GM21515 (cell line): Measurements from ENCODE around the gene FUZ.

Experiments used
- ATAC-seq: cut with Tn5 transposase; IDR thresholded peaks from one replicate; pipeline ENCODE4 v1.9.1; 2021; ENCODE audit not compliant: unreplicated experiment

FUZ gene

DNA sequence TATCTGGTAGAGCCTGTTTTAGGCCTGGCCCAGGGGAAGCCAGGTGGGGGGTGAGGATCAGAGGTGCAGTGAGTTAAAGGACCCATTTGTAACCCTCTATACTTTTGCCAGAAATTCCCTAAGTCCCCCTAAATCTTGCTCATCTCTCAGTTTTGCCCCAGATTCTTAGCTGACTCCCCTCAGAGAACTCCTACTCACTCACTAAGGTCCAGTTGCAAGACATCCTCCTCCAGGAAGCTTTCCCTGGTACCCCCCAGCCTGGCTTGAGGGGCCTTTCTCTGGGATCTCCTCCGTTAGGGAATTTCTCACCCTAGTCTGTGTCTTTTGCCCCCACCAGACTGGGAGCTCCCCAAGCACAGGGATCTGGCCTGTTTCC lies 51.9 kb downstream of the FUZ start:
- ATAC-seq, result no peak

DNA sequence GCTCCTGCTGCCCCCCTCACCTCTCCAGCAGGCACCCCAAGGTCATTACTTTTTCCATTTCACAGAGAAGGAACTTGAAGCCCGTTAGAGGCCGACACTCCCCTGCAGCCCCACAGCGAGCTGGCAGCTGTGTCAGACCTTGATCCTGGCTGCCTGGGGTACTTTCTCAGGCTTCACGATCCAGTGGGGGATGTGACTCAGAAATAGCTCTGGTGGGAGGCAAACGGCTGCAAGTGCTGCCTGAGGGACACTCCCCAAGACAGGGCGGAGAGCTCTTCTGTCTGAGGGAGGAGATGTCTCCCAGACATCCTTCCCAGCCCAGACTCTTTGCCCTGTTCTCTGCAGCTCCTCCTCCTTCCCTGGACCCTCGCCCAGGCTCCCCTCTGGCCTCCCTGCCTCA lies 54.8 kb downstream of the FUZ start:
- ATAC-seq, result no peak
